ENCODE data around the gene SCUBE1. TPM values are rescaled to one million over a fixed set of nuclear protein-coding genes. Genes with fewer than 3 reads are reported as not detected.
A peak's percentile ranks its signal among the peaks of the same experiment; 100 is the strongest.

SCUBE1 gene
- total and polyA plus RNA-seq, 2 experiments from 2014 or later: 0.81 to 3.2 TPM

DNA sequence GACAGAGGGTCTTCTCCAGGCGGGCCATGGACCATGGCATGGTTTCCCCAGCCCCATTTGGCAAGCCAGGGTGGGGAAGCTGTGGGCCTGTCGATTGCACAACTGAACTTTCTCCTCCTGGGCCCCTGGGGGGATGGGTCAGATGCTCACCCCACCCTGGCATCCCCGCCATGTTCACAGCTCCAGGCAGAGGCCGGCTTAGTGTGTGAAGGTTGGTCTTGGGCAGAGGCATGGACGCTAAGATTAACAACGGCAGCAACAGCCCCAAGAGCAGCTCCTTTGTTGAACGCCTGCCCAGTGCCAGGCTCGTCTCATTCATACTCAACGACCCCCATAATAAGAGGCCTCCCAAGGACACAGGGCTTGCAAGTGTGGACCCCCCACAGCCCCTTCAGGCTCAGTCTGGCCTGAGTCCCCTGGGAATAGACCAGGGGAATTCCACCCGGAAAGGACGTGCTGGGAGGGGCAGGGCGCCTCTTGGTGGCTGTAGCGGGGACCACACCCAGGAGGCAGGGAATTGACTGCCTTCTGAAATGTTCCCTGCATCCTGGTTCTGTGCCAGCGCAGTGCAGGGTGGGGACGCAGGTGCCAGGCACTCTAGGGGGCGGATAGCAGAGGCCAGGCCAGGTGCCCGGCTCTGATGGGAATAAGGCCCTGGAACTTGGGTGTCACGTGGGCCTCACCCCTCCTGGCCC is 183.5 kb downstream of the SCUBE1 start:
- no peaks in the 10 kb centered on the region for H3F3A ChIP-seq (replicated peaks; ENCODE audit: low read depth)
- H3K36me3 Mint-ChIP-seq (ENCODE audit: low read depth): no peaks in the 10 kb centered on the region
- H3K36me3 ChIP-seq (ENCODE audit: insufficient read depth): no peaks in the 10 kb centered on the region
- DNase-seq (ENCODE audit: low spot score) (peak; percentile 76), ATAC-seq (peak; percentile 77)
- no peak overlapping the region for H3K4me2 ChIP-seq
- TF ChIP-seq, protein P1, sequence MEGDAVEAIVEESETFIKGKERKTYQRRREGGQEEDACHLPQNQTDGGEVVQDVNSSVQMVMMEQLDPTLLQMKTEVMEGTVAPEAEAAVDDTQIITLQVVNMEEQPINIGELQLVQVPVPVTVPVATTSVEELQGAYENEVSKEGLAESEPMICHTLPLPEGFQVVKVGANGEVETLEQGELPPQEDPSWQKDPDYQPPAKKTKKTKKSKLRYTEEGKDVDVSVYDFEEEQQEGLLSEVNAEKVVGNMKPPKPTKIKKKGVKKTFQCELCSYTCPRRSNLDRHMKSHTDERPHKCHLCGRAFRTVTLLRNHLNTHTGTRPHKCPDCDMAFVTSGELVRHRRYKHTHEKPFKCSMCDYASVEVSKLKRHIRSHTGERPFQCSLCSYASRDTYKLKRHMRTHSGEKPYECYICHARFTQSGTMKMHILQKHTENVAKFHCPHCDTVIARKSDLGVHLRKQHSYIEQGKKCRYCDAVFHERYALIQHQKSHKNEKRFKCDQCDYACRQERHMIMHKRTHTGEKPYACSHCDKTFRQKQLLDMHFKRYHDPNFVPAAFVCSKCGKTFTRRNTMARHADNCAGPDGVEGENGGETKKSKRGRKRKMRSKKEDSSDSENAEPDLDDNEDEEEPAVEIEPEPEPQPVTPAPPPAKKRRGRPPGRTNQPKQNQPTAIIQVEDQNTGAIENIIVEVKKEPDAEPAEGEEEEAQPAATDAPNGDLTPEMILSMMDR (conservative IDR thresholded peaks at IDR 0.05; ENCODE audit: low read depth in 2 of 2): peak; percentile 62 to 77
- TF ChIP-seq NANOG (IDR thresholded peaks at IDR 0.05; ENCODE audit: borderline replicate concordance): no peak
- TF ChIP-seq ZNF114 (CRISPR knock-in tag; IDR thresholded peaks at IDR 0.05): no peak
- no peaks in the 10 kb centered on the region for H3K27me3 ChIP-seq (ENCODE audit: insufficient read depth)
- H3K27me3 Mint-ChIP-seq (ENCODE audit: insufficient read depth, low read depth, poor library complexity): peaks cover 12% of the 10 kb centered on the region
- no peak overlapping the region for H3K4me3 ChIP-seq
- no peak overlapping the region for H3K27ac Mint-ChIP-seq
- H3K4me1 ChIP-seq (ENCODE audit: insufficient read depth): no peaks in the 10 kb centered on the region
- H2AFZ ChIP-seq: no peak overlapping the region
- no peak overlapping the region for H3K4me3 Mint-ChIP-seq
- H3K9me3 Mint-ChIP-seq: no peaks in the 10 kb centered on the region
- H3K79me2 ChIP-seq (replicated peaks; ENCODE audit: insufficient read depth): no peaks in the 10 kb centered on the region
- H3K9me2 ChIP-seq (ENCODE audit: insufficient read depth): no peaks in the 10 kb centered on the region
- H3K4me1 Mint-ChIP-seq: peaks cover 3% of the 10 kb centered on the region; the same call in 2 of the 3 replicates
- no peaks in the 10 kb centered on the region for H4K20me1 ChIP-seq (replicated peaks; ENCODE audit: insufficient read depth)
- H3K27ac ChIP-seq (ENCODE audit: low read depth): no peak overlapping the region

GRCh38 chr22:43158778-43159483 is 184.2 kb downstream of the SCUBE1 start:
- Histone ChIP-seq H3K4me2 (no peak overlapping the region), H3K27me3 (ENCODE audit: insufficient read depth) (no peaks in the 10 kb centered on the region), H3K79me2 (replicated peaks; ENCODE audit: insufficient read depth) (no peaks in the 10 kb centered on the region), H3K4me3 (no peak overlapping the region), H2AFZ (no peak overlapping the region), H4K20me1 (replicated peaks; ENCODE audit: insufficient read depth) (no peaks in the 10 kb centered on the region), H3K4me1 (ENCODE audit: insufficient read depth) (no peaks in the 10 kb centered on the region), H3K9me2 (ENCODE audit: insufficient read depth) (no peaks in the 10 kb centered on the region), H3K27ac (ENCODE audit: low read depth) (no peak overlapping the region), H3K36me3 (ENCODE audit: insufficient read depth) (no peaks in the 10 kb centered on the region), H3F3A (replicated peaks; ENCODE audit: low read depth) (no peaks in the 10 kb centered on the region)
- ATAC-seq (no peak), DNase-seq (ENCODE audit: low spot score) (no peak)
- no peak for TF ChIP-seq NANOG (IDR thresholded peaks at IDR 0.05; ENCODE audit: borderline replicate concordance)
- TF ChIP-seq ZNF331 (CRISPR knock-in tag; IDR thresholded peaks at IDR 0.05; ENCODE audit: low read depth): no peak
- no peak for TF ChIP-seq ZNF462 (CRISPR knock-in tag; IDR thresholded peaks at IDR 0.05)
- TF ChIP-seq POLR2AphosphoS5 (IDR thresholded peaks at IDR 0.05; ENCODE audit: low read depth): no peak
- no peak for TF ChIP-seq CREB1 (CRISPR knock-in tag; IDR thresholded peaks at IDR 0.05; ENCODE audit: low read depth)
- Mint-ChIP-seq H3K4me3 (no peak overlapping the region), H3K27me3 (ENCODE audit: insufficient read depth, low read depth, poor library complexity) (peaks cover 12% of the 10 kb centered on the region), H3K27ac (no peak overlapping the region), H3K4me1 (peaks cover 3% of the 10 kb centered on the region; the same call in 2 of the 3 replicates), H3K36me3 (ENCODE audit: low read depth) (no peaks in the 10 kb centered on the region), H3K9me3 (no peaks in the 10 kb centered on the region)
